Stomach (tissue), 4 donors: ENCODE measurements around the gene ARSG.

ENCODE experiments used
- POLR2A ChIP-seq, 4 donors: fragments of 450-650 bp; IDR thresholded peaks; one replicate each; pipeline ENCODE4 v1.6.1; 2016; ENCODE audit warnings: antibody characterized with exemption in 4 of 4, control low read depth in 2 of 4, mild to moderate bottlenecking in 1 of 4, moderate library complexity in 1 of 4
- POLR2AphosphoS5 ChIP-seq, 3 donors: sonication (generic); formaldehyde crosslinking; IDR thresholded peaks; one replicate each; pipeline ENCODE4 v1.6.1; 2016; ENCODE audit warnings: antibody characterized with exemption in 3 of 3
- TF ChIP-seq, protein P1 (sequence below), 7 experiments: fragments of 450-650 bp in 4 of 7; fragments of 200-600 bp in 3 of 7; sonication (generic) in 3 of 7; IDR thresholded peaks; one replicate each; pipeline ENCODE4 v1.5.1; 2016 to 2019; ENCODE audit warnings: antibody characterized with exemption in 7 of 7, control low read depth in 2 of 7, mild to moderate bottlenecking in 1 of 7

DNA sequence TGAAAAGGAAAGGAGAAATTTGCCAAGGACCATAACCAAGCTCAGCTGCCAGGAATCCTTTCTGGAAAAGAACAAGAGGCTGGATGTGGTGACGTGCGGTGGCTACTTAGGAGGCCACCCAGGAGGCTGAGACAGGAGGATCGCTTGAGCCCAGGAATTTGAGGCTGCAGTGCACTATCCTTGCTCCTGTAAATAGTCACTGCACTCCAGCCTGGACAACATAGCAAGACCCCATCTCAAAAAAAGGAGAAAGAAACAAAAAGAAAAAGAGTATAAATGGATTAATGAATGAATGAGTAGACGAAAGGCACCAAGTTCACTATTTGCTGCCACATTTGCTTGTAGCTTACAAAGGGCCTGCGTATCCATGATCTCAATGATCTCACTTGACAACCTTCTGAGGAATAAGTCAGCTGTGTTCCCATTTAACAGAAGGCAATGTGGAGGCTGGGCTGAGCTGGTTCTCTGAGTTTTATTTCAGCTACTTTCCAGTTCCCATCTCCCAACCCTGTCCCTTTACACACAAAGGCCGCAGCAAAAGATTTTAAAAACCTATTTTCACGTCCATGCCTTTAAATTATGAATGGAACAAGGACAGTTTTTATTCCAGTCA, 29.8 kb downstream of the ARSG start:
- TF ChIP-seq, protein P1, sequence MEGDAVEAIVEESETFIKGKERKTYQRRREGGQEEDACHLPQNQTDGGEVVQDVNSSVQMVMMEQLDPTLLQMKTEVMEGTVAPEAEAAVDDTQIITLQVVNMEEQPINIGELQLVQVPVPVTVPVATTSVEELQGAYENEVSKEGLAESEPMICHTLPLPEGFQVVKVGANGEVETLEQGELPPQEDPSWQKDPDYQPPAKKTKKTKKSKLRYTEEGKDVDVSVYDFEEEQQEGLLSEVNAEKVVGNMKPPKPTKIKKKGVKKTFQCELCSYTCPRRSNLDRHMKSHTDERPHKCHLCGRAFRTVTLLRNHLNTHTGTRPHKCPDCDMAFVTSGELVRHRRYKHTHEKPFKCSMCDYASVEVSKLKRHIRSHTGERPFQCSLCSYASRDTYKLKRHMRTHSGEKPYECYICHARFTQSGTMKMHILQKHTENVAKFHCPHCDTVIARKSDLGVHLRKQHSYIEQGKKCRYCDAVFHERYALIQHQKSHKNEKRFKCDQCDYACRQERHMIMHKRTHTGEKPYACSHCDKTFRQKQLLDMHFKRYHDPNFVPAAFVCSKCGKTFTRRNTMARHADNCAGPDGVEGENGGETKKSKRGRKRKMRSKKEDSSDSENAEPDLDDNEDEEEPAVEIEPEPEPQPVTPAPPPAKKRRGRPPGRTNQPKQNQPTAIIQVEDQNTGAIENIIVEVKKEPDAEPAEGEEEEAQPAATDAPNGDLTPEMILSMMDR (IDR thresholded peaks at IDR 0.05): no peak
- TF ChIP-seq POLR2AphosphoS5 (IDR thresholded peaks at IDR 0.05) (no peak), POLR2A (IDR thresholded peaks at IDR 0.05) (no peak)
